ENCODE measurements around the gene FMN2.

DNA sequence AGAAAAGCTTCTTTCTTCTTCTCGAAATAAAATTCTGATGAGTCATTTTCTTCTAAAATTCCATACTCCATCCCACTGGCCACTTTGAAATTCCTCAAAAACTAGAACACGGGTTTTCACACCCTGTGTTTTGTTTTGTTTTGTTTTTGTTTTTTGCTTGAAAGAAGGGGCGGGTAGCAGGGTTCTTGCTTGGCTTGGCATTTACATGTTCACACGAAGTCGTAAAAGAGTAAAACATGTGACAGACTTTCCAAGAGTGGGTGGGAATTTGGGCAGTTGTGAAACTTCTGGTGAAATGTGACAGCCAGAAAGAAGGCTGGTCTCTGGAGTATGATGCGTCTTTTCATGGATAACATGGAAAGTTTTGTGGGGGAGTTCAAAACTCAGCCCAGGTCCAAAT, 47.1 kb upstream of the FMN2 start:
- no peak for TF ChIP-seq ARNTL (CRISPR knock-in tag; IDR thresholded peaks at IDR 0.05; ENCODE audit: borderline replicate concordance, low read depth)
- no peak for TF ChIP-seq GLIS3 (CRISPR knock-in tag; IDR thresholded peaks at IDR 0.05)
- TF ChIP-seq, protein P1, sequence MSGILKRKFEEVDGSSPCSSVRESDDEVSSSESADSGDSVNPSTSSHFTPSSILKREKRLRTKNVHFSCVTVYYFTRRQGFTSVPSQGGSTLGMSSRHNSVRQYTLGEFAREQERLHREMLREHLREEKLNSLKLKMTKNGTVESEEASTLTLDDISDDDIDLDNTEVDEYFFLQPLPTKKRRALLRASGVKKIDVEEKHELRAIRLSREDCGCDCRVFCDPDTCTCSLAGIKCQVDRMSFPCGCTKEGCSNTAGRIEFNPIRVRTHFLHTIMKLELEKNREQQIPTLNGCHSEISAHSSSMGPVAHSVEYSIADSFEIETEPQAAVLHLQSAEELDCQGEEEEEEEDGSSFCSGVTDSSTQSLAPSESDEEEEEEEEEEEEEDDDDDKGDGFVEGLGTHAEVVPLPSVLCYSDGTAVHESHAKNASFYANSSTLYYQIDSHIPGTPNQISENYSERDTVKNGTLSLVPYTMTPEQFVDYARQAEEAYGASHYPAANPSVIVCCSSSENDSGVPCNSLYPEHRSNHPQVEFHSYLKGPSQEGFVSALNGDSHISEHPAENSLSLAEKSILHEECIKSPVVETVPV (CRISPR knock-in tag; IDR thresholded peaks at IDR 0.05), result no peak
- TF ChIP-seq PPARA (CRISPR knock-in tag; IDR thresholded peaks at IDR 0.05; ENCODE audit: borderline replicate concordance), result no peak
- TF ChIP-seq ZNF565 (CRISPR knock-in tag; conservative IDR thresholded peaks at IDR 0.05; ENCODE audit: low read depth), result no peak
- TF ChIP-seq ISL1 (CRISPR knock-in tag; IDR thresholded peaks at IDR 0.05), result no peak
- no peak for TF ChIP-seq ESRRG (CRISPR knock-in tag; IDR thresholded peaks at IDR 0.05)
- no peak for TF ChIP-seq RARB (CRISPR knock-in tag; IDR thresholded peaks at IDR 0.05)
- TF ChIP-seq, protein P2, sequence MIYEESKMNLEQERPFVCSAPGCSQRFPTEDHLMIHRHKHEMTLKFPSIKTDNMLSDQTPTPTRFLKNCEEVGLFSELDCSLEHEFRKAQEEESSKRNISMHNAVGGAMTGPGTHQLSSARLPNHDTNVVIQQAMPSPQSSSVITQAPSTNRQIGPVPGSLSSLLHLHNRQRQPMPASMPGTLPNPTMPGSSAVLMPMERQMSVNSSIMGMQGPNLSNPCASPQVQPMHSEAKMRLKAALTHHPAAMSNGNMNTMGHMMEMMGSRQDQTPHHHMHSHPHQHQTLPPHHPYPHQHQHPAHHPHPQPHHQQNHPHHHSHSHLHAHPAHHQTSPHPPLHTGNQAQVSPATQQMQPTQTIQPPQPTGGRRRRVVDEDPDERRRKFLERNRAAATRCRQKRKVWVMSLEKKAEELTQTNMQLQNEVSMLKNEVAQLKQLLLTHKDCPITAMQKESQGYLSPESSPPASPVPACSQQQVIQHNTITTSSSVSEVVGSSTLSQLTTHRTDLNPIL (CRISPR knock-in tag; IDR thresholded peaks at IDR 0.05; ENCODE audit: low read depth), result no peak
- TF ChIP-seq CSDC2 (CRISPR knock-in tag; IDR thresholded peaks at IDR 0.05), result no peak
- no peak for TF ChIP-seq ZFP30 (CRISPR knock-in tag; IDR thresholded peaks at IDR 0.05)
